ENCODE measurements around the gene SYT8.

SYT8 gene

GRCh38 chr11:1839204-1839923 lies 4.6 kb downstream of the SYT8 start:
- ChIA-PET POLR2A (no interaction called here), CTCF (no interaction called here)
- DNase-seq (ENCODE audit: extremely low spot score) = no peak
- TF ChIP-seq SUZ12 (IDR thresholded peaks at IDR 0.05) (no peak), HDGF (IDR thresholded peaks at IDR 0.05; ENCODE audit: borderline replicate concordance) (no peak), SP1 (IDR thresholded peaks at IDR 0.05) (no peak), FOXK2 (IDR thresholded peaks at IDR 0.05) (no peak), ZNF384 (IDR thresholded peaks at IDR 0.05) (no peak), ELF4 (IDR thresholded peaks at IDR 0.05) (no peak), FOXM1 (IDR thresholded peaks at IDR 0.05; ENCODE audit: borderline replicate concordance) (no peak), CTBP1 (IDR thresholded peaks at IDR 0.05; ENCODE audit: borderline replicate concordance) (no peak), BHLHE40 (IDR thresholded peaks at IDR 0.05; ENCODE audit: borderline replicate concordance) (no peak)

GRCh38 chr11:1839924-1840779 lies 5.4 kb downstream of the SYT8 start:
- POLR2A ChIA-PET = no interaction called here
- no peak for DNase-seq (ENCODE audit: extremely low spot score)
- CTCF ChIA-PET = interaction anchor here (1.4 kb wide), 1 partner anchor 8 kb away, joined by 5 read pairs; no protein-coding TSS in a partner anchor
- TF ChIP-seq FOXA1 (IDR thresholded peaks at IDR 0.05) (no peak), CTBP1 (IDR thresholded peaks at IDR 0.05; ENCODE audit: borderline replicate concordance) (no peak), PKNOX1 (IDR thresholded peaks at IDR 0.05) (no peak), SUZ12 (IDR thresholded peaks at IDR 0.05) (no peak), NFRKB (IDR thresholded peaks at IDR 0.05) (no peak), FOXM1 (IDR thresholded peaks at IDR 0.05; ENCODE audit: borderline replicate concordance) (no peak), ZNF384 (IDR thresholded peaks at IDR 0.05) (no peak), FOXK2 (IDR thresholded peaks at IDR 0.05) (no peak), HDGF (IDR thresholded peaks at IDR 0.05; ENCODE audit: borderline replicate concordance) (no peak), BHLHE40 (IDR thresholded peaks at IDR 0.05; ENCODE audit: borderline replicate concordance) (no peak), L3MBTL2 (conservative IDR thresholded peaks at IDR 0.05) (no peak), TARDBP (IDR thresholded peaks at IDR 0.05) (no peak), ARNT (IDR thresholded peaks at IDR 0.05) (no peak), SP1 (IDR thresholded peaks at IDR 0.05) (no peak), ELF4 (IDR thresholded peaks at IDR 0.05) (no peak), LEF1 (IDR thresholded peaks at IDR 0.05; ENCODE audit: borderline replicate concordance) (no peak)

- ChIA-PET CTCF (interaction anchor here (1.4 kb wide), 1 partner anchor 8 kb away, joined by 5 read pairs; no protein-coding TSS in a partner anchor), POLR2A (no interaction called here)
- TF ChIP-seq CTBP1 (IDR thresholded peaks at IDR 0.05; ENCODE audit: borderline replicate concordance) (no peak), TARDBP (IDR thresholded peaks at IDR 0.05) (no peak), ARNT (IDR thresholded peaks at IDR 0.05) (no peak), NFRKB (IDR thresholded peaks at IDR 0.05) (no peak), PKNOX1 (IDR thresholded peaks at IDR 0.05) (no peak), ELF4 (IDR thresholded peaks at IDR 0.05) (no peak), LEF1 (IDR thresholded peaks at IDR 0.05; ENCODE audit: borderline replicate concordance) (no peak), HDGF (IDR thresholded peaks at IDR 0.05; ENCODE audit: borderline replicate concordance) (no peak)
- no peak for DNase-seq (ENCODE audit: extremely low spot score)
These were observed 6.1 kb downstream of the SYT8 start for GRCh38 chr11:1840780-1841480.

- POLR2A ChIA-PET = no interaction called here
- no peak for DNase-seq (ENCODE audit: extremely low spot score)
These were observed 6.8 kb downstream of the SYT8 start for GRCh38 chr11:1841511-1842148.

More at GRCh38 chr11:1841511-1842148, 6.8 kb downstream of the SYT8 start:
- no peak for TF ChIP-seq SUZ12 (IDR thresholded peaks at IDR 0.05)
- TF ChIP-seq LEF1 (IDR thresholded peaks at IDR 0.05; ENCODE audit: borderline replicate concordance) = no peak
- no peak for TF ChIP-seq HDGF (IDR thresholded peaks at IDR 0.05; ENCODE audit: borderline replicate concordance)
- no peak for TF ChIP-seq PKNOX1 (IDR thresholded peaks at IDR 0.05)
- no peak for TF ChIP-seq FOXA1 (IDR thresholded peaks at IDR 0.05)
- no peak for TF ChIP-seq FOXM1 (IDR thresholded peaks at IDR 0.05; ENCODE audit: borderline replicate concordance)
- TF ChIP-seq ELF4 (IDR thresholded peaks at IDR 0.05) = no peak
- TF ChIP-seq ZNF384 (IDR thresholded peaks at IDR 0.05) = no peak
- no peak for TF ChIP-seq L3MBTL2 (conservative IDR thresholded peaks at IDR 0.05)
- no peak for TF ChIP-seq FOXK2 (IDR thresholded peaks at IDR 0.05)
- no peak for TF ChIP-seq CTBP1 (IDR thresholded peaks at IDR 0.05; ENCODE audit: borderline replicate concordance)
- no peak for TF ChIP-seq TARDBP (IDR thresholded peaks at IDR 0.05)
- CTCF ChIA-PET = interaction anchor here (1.1 to 1.4 kb wide), 2 partner anchors 8 to 9 kb away, joined by 3 to 5 read pairs; no protein-coding TSS in a partner anchor
